MM.1S (cell line): ENCODE data around the gene CD302.

Experiments
- CTCF ChIP-seq: fragments of 300-600 bp; sonication (generic); IDR thresholded peaks from 2 replicates; pipeline ENCODE4 v1.5.1; 2016; ENCODE audit warnings: antibody characterized with exemption, low read length, mixed read lengths
- EZH2 ChIP-seq: fragments of 300-600 bp; sonication (generic); optimal IDR thresholded peaks from 2 replicates; pipeline ENCODE3; 2017; ENCODE audit warnings: low read depth, mild to moderate bottlenecking, antibody characterized with exemption, low read length, mixed read lengths
- EZH2phosphoT487 ChIP-seq: fragments of 300-600 bp; sonication (generic); IDR thresholded peaks from 2 replicates; pipeline ENCODE4 v1.6.1; 2018; ENCODE audit warnings: antibody characterized with exemption, low read length

DNA sequence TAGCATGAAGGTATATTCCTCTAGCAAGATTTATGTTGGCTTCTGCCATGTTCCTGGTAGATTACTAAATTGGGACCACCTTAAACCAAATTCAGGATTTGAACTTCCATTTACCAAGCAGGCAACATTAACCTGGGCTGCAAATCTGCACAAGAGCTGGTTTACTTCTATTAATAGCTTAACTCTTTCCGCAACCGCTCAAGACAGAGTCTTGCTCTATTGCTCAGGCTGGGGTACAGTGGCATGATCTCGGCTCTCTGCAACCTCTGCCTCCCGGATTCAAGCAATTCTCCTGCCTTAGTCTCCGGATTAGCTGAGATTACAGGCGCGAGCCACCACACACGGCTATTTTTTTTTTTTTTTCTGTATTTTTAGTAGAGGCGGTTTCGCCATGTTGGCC is 77.3 kb downstream of the CD302 start:
- TF ChIP-seq CTCF, result no peak
- TF ChIP-seq EZH2, result no peak
- TF ChIP-seq EZH2phosphoT487, result no peak
